ENCODE data around the gene UBE2H.

UBE2H gene

DNA sequence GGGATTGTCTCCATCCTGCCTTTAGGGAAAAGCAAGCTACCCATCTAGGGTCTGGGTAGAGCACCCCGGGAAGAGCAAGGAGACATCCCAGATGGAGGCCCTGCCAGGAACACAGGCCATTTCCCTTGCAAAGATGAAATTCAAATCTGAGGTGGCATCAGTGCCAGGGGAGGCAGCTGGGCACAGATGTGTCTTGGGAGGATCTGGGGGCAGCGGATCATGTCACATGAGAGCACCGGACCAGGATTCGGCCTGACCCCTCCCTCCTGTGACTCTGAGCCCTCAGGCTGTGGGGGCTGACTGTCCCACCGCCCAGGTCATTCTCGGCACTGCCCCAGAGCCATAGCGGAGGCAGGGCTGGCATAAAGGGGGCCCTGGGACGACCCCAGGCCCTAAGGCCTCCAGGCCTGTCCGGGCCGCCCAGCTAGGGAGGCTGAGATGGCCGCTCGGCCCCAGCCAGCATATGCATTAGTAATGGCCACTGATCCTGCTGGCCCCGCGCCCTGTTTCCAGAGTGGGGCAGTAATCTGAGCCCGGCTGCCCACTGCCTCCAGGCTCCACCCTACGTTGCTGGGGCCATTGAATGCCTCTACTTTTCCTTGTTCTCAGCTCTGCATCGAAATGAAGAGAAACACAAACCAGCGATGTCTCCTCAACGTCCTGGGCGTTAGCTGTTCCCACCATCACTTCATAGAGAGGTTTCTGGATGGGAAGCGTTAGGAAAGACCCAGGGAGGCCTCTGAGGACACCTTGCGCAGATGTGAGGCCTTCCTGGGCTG is 148.5 kb downstream of the UBE2H start:
- no peaks in the 10 kb centered on the region for H3K27me3 ChIP-seq (ENCODE audit: low read depth, low read length)
- H3K9me3 ChIP-seq (ENCODE audit: insufficient read depth, low read length): no peaks in the 10 kb centered on the region
- TF ChIP-seq EZH2phosphoT487 (IDR thresholded peaks at IDR 0.05; ENCODE audit: low read depth): no peak
- TF ChIP-seq, protein P1, sequence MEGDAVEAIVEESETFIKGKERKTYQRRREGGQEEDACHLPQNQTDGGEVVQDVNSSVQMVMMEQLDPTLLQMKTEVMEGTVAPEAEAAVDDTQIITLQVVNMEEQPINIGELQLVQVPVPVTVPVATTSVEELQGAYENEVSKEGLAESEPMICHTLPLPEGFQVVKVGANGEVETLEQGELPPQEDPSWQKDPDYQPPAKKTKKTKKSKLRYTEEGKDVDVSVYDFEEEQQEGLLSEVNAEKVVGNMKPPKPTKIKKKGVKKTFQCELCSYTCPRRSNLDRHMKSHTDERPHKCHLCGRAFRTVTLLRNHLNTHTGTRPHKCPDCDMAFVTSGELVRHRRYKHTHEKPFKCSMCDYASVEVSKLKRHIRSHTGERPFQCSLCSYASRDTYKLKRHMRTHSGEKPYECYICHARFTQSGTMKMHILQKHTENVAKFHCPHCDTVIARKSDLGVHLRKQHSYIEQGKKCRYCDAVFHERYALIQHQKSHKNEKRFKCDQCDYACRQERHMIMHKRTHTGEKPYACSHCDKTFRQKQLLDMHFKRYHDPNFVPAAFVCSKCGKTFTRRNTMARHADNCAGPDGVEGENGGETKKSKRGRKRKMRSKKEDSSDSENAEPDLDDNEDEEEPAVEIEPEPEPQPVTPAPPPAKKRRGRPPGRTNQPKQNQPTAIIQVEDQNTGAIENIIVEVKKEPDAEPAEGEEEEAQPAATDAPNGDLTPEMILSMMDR (IDR thresholded peaks at IDR 0.05; ENCODE audit: low read depth, low read length): no peak
- no peaks in the 10 kb centered on the region for H4K20me1 ChIP-seq (ENCODE audit: insufficient read depth, low read length)
- H3K4me3 ChIP-seq (ENCODE audit: low read length): no peak overlapping the region
- no peak overlapping the region for H3K4me2 ChIP-seq (ENCODE audit: low read length)
- no peaks in the 10 kb centered on the region for H3K4me1 ChIP-seq (ENCODE audit: low read length)
- H3K27ac ChIP-seq (ENCODE audit: low read length): no peak overlapping the region
- H3K79me2 ChIP-seq (ENCODE audit: low read length): no peaks in the 10 kb centered on the region
- H3K36me3 ChIP-seq (replicated peaks; ENCODE audit: low read depth, low read length): no peaks in the 10 kb centered on the region
- H2AFZ ChIP-seq (ENCODE audit: low read depth, low read length): no peak overlapping the region
- H3K9ac ChIP-seq (ENCODE audit: low read length): no peak overlapping the region

DNA sequence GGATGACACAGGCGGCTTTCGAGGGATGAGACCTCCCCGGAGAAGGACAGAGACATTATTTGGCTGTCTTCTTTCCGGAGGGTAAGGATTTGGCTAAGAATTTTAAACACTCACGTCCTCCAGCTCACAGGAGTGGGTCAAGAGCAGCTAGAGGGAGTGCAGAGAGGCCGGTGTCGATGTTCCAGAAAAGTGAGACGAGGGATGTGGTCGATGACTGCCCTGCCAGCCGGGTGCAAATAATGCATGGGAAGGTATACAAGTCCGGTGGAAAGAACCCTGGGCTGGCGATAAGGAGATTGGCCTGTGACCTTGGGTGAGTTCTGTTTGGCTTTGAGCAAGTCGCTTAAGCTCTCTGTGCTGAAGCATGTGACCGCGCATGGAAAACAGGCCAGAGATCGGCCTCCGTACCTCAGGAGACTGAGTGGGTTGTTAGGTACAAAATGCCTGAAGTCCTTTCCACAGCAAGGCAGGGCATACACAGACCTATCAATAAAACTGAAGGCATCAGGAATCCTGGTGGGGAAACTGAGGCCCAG is 149.1 kb downstream of the UBE2H start:
- H3K4me1 ChIP-seq (ENCODE audit: low read length): no peaks in the 10 kb centered on the region
- no peaks in the 10 kb centered on the region for H3K9me3 ChIP-seq (ENCODE audit: insufficient read depth, low read length)
- H3K79me2 ChIP-seq (ENCODE audit: low read length): no peaks in the 10 kb centered on the region

DNA sequence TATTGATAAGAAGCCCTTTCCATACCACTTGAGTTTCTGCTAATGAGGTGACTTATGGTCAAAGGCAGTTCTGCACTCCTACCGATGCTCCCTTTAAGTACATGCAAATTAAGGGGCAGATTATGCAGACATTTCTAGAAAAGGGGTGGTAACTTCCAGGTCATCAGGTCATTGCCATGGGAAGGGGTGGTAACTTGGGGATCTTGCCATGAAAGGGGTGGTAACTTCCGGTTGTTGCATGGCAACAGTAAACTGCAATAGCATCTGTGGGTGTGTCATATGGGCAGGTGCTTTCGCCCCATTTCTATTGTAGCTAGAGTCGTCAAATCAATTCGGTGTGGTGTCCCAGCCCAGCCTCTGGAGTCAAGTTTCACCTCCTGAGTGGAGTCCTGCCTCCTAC is 150.9 kb downstream of the UBE2H start:
- TF ChIP-seq EZH2phosphoT487 (IDR thresholded peaks at IDR 0.05; ENCODE audit: low read depth): no peak
- TF ChIP-seq, protein P1 (IDR thresholded peaks at IDR 0.05; ENCODE audit: low read depth, low read length): no peak
- H3K27me3 ChIP-seq (ENCODE audit: low read depth, low read length): no peaks in the 10 kb centered on the region
- no peaks in the 10 kb centered on the region for H4K20me1 ChIP-seq (ENCODE audit: insufficient read depth, low read length)
- H3K4me1 ChIP-seq (ENCODE audit: low read length): no peaks in the 10 kb centered on the region
- no peaks in the 10 kb centered on the region for H3K9me3 ChIP-seq (ENCODE audit: insufficient read depth, low read length)
- H3K4me3 ChIP-seq (ENCODE audit: low read length): no peak overlapping the region
- no peaks in the 10 kb centered on the region for H3K36me3 ChIP-seq (replicated peaks; ENCODE audit: low read depth, low read length)
- H3K79me2 ChIP-seq (ENCODE audit: low read length): no peaks in the 10 kb centered on the region
- no peak overlapping the region for H3K27ac ChIP-seq (ENCODE audit: low read length)
- H3K9ac ChIP-seq (ENCODE audit: low read length): no peak overlapping the region
- no peak overlapping the region for H3K4me2 ChIP-seq (ENCODE audit: low read length)
- no peak overlapping the region for H2AFZ ChIP-seq (ENCODE audit: low read depth, low read length)

More for the DNA sequence above, 149.1 kb downstream of the UBE2H start:
- Histone ChIP-seq H3K9ac (ENCODE audit: low read length) (no peak overlapping the region), H2AFZ (ENCODE audit: low read depth, low read length) (no peak overlapping the region), H3K36me3 (replicated peaks; ENCODE audit: low read depth, low read length) (no peaks in the 10 kb centered on the region), H3K4me3 (ENCODE audit: low read length) (no peak overlapping the region), H3K27ac (ENCODE audit: low read length) (no peak overlapping the region), H4K20me1 (ENCODE audit: insufficient read depth, low read length) (no peaks in the 10 kb centered on the region), H3K27me3 (ENCODE audit: low read depth, low read length) (no peaks in the 10 kb centered on the region), H3K4me2 (ENCODE audit: low read length) (no peak overlapping the region)
- TF ChIP-seq, protein P1 (IDR thresholded peaks at IDR 0.05; ENCODE audit: low read depth, low read length): no peak
- no peak for TF ChIP-seq EZH2phosphoT487 (IDR thresholded peaks at IDR 0.05; ENCODE audit: low read depth)

DNA sequence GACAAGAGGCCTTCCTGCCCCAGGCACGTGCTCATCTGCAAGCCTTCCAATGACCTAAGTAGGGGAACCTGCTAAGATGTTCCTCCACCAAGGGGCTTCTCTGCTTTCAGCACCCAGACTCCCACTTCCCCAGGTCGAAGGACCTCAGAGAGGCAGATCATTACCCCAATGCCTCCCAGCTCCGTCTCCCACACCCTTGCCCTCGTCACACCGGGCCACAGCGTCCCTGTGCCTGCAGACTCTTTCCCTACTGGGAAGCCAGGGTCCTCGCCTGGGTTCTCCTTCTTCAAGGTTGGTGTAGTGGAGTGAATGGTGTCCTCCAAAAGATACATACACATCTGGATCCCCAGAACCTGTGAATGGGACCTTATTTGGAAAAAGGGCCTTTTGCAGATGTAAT is 151.9 kb downstream of the UBE2H start:
- no peaks in the 10 kb centered on the region for H3K79me2 ChIP-seq (ENCODE audit: low read length)
- no peak overlapping the region for H3K4me2 ChIP-seq (ENCODE audit: low read length)
- no peak overlapping the region for H3K27ac ChIP-seq (ENCODE audit: low read length)
- no peaks in the 10 kb centered on the region for H3K27me3 ChIP-seq (ENCODE audit: low read depth, low read length)
- no peak overlapping the region for H3K4me3 ChIP-seq (ENCODE audit: low read length)
- H3K4me1 ChIP-seq (ENCODE audit: low read length): no peaks in the 10 kb centered on the region
- H4K20me1 ChIP-seq (ENCODE audit: insufficient read depth, low read length): no peaks in the 10 kb centered on the region
- no peak overlapping the region for H3K9ac ChIP-seq (ENCODE audit: low read length)
- H3K9me3 ChIP-seq (ENCODE audit: insufficient read depth, low read length): no peaks in the 10 kb centered on the region
- H3K36me3 ChIP-seq (replicated peaks; ENCODE audit: low read depth, low read length): no peaks in the 10 kb centered on the region
- H2AFZ ChIP-seq (ENCODE audit: low read depth, low read length): no peak overlapping the region
- TF ChIP-seq, protein P1 (IDR thresholded peaks at IDR 0.05; ENCODE audit: low read depth, low read length): no peak
